ENCODE data around the gene PIP5K1B. TPM values are rescaled to one million over a fixed set of nuclear protein-coding genes. Genes with fewer than 3 reads are reported as not detected.

PIP5K1B gene
- total RNA-seq, 1 experiment from 2014 or later = 5.2 TPM

- no peak for ATAC-seq
- no peak overlapping the region for H3K4me3 Mint-ChIP-seq
- DNase-seq (ENCODE audit: low spot score) = no peak
- ChIA-PET POLR2A (interaction anchor here (0.6 kb wide), 1 partner anchor 280 kb away, joined by 3 read pairs; no protein-coding TSS in a partner anchor), CTCF (no interaction called here)
- H3K27ac Mint-ChIP-seq = no peak overlapping the region
- no peaks in the 10 kb centered on the region for H3K27me3 Mint-ChIP-seq (ENCODE audit: low read depth)
- no peak for TF ChIP-seq IRF1 (CRISPR knock-in tag; IDR thresholded peaks at IDR 0.05)
- TF ChIP-seq MXD4 (CRISPR knock-in tag; IDR thresholded peaks at IDR 0.05; ENCODE audit: borderline replicate concordance) = no peak
- TF ChIP-seq, protein P1, sequence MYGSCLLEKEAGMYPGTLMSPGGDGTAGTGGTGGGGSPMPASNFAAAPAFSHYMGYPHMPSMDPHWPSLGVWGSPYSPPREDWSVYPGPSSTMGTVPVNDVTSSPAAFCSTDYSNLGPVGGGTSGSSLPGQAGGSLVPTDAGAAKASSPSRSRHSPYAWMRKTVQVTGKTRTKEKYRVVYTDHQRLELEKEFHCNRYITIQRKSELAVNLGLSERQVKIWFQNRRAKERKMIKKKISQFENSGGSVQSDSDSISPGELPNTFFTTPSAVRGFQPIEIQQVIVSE (CRISPR knock-in tag; IDR thresholded peaks at IDR 0.05; ENCODE audit: borderline replicate concordance) = no peak
- TF ChIP-seq NFYB (CRISPR knock-in tag; conservative IDR thresholded peaks at IDR 0.05; ENCODE audit: low read depth) = no peak
- TF ChIP-seq, protein P2, sequence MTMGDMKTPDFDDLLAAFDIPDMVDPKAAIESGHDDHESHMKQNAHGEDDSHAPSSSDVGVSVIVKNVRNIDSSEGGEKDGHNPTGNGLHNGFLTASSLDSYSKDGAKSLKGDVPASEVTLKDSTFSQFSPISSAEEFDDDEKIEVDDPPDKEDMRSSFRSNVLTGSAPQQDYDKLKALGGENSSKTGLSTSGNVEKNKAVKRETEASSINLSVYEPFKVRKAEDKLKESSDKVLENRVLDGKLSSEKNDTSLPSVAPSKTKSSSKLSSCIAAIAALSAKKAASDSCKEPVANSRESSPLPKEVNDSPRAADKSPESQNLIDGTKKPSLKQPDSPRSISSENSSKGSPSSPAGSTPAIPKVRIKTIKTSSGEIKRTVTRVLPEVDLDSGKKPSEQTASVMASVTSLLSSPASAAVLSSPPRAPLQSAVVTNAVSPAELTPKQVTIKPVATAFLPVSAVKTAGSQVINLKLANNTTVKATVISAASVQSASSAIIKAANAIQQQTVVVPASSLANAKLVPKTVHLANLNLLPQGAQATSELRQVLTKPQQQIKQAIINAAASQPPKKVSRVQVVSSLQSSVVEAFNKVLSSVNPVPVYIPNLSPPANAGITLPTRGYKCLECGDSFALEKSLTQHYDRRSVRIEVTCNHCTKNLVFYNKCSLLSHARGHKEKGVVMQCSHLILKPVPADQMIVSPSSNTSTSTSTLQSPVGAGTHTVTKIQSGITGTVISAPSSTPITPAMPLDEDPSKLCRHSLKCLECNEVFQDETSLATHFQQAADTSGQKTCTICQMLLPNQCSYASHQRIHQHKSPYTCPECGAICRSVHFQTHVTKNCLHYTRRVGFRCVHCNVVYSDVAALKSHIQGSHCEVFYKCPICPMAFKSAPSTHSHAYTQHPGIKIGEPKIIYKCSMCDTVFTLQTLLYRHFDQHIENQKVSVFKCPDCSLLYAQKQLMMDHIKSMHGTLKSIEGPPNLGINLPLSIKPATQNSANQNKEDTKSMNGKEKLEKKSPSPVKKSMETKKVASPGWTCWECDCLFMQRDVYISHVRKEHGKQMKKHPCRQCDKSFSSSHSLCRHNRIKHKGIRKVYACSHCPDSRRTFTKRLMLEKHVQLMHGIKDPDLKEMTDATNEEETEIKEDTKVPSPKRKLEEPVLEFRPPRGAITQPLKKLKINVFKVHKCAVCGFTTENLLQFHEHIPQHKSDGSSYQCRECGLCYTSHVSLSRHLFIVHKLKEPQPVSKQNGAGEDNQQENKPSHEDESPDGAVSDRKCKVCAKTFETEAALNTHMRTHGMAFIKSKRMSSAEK (CRISPR knock-in tag; IDR thresholded peaks at IDR 0.05; ENCODE audit: borderline replicate concordance) = no peak
- no peak for TF ChIP-seq TP53 (CRISPR knock-in tag; IDR thresholded peaks at IDR 0.05)
- TF ChIP-seq PRRX2 (CRISPR knock-in tag; IDR thresholded peaks at IDR 0.05) = no peak
- TF ChIP-seq, protein P3, sequence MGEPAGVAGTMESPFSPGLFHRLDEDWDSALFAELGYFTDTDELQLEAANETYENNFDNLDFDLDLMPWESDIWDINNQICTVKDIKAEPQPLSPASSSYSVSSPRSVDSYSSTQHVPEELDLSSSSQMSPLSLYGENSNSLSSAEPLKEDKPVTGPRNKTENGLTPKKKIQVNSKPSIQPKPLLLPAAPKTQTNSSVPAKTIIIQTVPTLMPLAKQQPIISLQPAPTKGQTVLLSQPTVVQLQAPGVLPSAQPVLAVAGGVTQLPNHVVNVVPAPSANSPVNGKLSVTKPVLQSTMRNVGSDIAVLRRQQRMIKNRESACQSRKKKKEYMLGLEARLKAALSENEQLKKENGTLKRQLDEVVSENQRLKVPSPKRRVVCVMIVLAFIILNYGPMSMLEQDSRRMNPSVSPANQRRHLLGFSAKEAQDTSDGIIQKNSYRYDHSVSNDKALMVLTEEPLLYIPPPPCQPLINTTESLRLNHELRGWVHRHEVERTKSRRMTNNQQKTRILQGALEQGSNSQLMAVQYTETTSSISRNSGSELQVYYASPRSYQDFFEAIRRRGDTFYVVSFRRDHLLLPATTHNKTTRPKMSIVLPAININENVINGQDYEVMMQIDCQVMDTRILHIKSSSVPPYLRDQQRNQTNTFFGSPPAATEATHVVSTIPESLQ (CRISPR knock-in tag; IDR thresholded peaks at IDR 0.05) = no peak
- TF ChIP-seq, protein P4, sequence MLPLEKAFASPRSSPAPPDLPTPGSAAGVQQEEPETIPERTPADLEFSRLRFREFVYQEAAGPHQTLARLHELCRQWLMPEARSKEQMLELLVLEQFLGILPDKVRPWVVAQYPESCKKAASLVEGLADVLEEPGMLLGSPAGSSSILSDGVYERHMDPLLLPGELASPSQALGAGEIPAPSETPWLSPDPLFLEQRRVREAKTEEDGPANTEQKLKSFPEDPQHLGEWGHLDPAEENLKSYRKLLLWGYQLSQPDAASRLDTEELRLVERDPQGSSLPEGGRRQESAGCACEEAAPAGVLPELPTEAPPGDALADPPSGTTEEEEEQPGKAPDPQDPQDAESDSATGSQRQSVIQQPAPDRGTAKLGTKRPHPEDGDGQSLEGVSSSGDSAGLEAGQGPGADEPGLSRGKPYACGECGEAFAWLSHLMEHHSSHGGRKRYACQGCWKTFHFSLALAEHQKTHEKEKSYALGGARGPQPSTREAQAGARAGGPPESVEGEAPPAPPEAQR (CRISPR knock-in tag; IDR thresholded peaks at IDR 0.05) = no peak
- TF ChIP-seq, protein P5, sequence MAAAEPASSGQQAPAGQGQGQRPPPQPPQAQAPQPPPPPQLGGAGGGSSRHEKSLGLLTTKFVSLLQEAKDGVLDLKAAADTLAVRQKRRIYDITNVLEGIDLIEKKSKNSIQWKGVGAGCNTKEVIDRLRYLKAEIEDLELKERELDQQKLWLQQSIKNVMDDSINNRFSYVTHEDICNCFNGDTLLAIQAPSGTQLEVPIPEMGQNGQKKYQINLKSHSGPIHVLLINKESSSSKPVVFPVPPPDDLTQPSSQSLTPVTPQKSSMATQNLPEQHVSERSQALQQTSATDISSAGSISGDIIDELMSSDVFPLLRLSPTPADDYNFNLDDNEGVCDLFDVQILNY (CRISPR knock-in tag; IDR thresholded peaks at IDR 0.05) = no peak
- TF ChIP-seq HMGA2 (CRISPR knock-in tag; IDR thresholded peaks at IDR 0.05) = no peak
- H3K9me3 Mint-ChIP-seq = no peaks in the 10 kb centered on the region
- H3K4me1 Mint-ChIP-seq = no peaks in the 10 kb centered on the region; the same call in 1 of the 2 replicates
- no peaks in the 10 kb centered on the region for H3K36me3 Mint-ChIP-seq
Measured at GRCh38 chr9:69004836-69005235, 299.8 kb downstream of the PIP5K1B start.

GRCh38 chr9:69009708-69010107 lies 304.7 kb downstream of the PIP5K1B start:
- Mint-ChIP-seq H3K9me3 (peaks cover 8% of the 10 kb centered on the region; the same call in 1 of the 2 replicates), H3K4me3 (no peak overlapping the region), H3K27me3 (ENCODE audit: low read depth) (no peaks in the 10 kb centered on the region), H3K27ac (no peak overlapping the region), H3K4me1 (peaks cover 11% of the 10 kb centered on the region; the same call in 1 of the 2 replicates), H3K36me3 (no peaks in the 10 kb centered on the region)
- no peak for DNase-seq (ENCODE audit: low spot score)
- ChIA-PET POLR2A (no interaction called here), CTCF (interaction anchor here (0.6 to 1.3 kb wide), 2 partner anchors 10 to 451 kb away, joined by 5 to 6 read pairs; no protein-coding TSS in a partner anchor)
- no peak for ATAC-seq
- TF ChIP-seq MLX (CRISPR knock-in tag; IDR thresholded peaks at IDR 0.05) (no peak), E2F4 (CRISPR knock-in tag; IDR thresholded peaks at IDR 0.05; ENCODE audit: borderline replicate concordance, low read depth) (no peak), RELA (CRISPR knock-in tag; IDR thresholded peaks at IDR 0.05; ENCODE audit: borderline replicate concordance) (no peak), ZNF138 (CRISPR knock-in tag; conservative IDR thresholded peaks at IDR 0.05) (no peak), ZNF317 (CRISPR knock-in tag; IDR thresholded peaks at IDR 0.05; ENCODE audit: borderline replicate concordance, low read depth) (no peak), RORB (CRISPR knock-in tag; IDR thresholded peaks at IDR 0.05) (no peak)

Data from WTC11 (cell line).